ENCODE measurements around the gene SGMS1. TPM values are rescaled to one million over a fixed set of nuclear protein-coding genes. Genes with fewer than 3 reads are reported as not detected.
A peak's percentile ranks its signal among the peaks of the same experiment; 100 is the strongest.
"Not testable (repeated sequence)": the region's sequence is repeated elsewhere in the genome, so short reads cannot be mapped to it uniquely, and the experiment has no call there.

Gene SGMS1
- polyA plus RNA-seq, 10 donors = 20.0 to 29.5 (median 22.8) TPM

DNA sequence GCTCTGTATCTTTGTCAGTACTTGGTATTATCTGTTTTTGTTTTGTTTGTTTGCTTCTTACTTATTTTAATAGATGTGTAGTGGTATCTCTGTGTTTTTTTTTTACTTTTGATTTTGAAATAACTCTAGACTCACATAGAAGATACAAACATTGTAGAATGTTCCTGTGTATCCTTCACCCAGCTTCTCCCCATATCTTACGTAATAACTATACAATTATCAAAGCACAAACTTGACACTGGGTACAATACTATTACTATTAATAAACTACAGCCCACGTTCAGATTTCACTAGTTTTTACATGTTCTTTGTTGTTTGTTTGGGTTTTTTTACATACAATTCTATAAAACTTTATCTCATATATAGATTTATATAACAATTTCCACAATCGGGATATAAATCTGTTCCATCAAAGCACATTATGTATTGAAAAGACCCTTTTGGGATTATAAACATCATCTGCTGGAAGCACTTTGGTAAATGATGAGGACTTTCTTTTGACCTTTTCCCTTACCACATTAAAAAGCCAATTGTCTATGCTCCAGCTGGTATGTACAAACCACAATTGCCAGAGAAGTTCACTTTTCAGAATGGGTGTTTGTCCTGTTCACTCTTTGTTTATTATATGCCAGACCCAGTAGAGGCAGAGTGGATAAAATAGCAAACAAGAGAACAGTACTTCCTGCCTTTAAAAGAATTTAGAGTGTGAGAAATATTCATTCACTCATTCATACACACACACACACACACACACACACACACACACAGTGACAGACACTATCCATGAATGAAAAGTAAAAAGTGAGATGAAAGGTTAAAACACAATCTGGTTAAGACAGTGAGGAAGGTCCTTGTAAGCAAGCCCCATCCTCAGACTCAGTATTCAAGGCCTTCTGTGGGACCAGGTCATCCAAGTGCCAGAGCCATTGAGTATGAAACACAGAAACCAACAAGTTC lies 113.0 kb downstream of the SGMS1 start:
- no peak for DNase-seq

DNA sequence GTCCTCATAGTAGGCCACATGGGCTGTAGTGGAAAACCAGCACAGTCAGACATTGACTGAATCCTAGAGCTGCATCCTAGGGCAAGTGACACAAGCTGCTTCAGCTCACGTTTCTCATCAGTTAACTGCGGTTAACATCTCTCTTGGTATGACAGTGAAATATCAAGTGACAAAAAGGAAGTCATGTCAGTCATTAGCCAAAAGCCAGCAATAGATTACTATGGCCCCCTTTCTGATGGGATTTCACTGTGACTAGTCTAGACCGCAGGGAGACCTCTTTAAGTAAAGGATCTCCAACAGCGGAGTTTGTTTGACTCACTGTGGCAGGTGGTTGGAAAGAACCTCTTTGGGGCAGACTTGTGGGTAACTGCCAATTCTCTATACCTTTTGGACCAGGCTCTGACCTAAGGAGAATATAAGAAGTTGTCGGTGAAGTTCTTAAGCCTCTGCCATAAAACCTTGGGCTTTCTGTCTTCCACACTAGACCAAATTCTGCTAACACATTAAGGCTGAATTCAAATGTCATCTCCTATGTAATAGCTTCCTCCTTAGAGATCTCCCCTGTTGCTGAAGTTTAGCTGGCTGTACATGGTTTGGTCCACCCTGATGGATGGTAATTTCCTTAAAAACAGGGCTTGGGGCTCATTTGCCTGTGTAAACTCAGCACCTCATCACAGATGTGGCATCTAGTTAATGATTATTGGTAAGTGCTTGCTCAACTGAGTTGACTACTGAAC lies 115.3 kb downstream of the SGMS1 start:
- DNase-seq = no peak

DNA sequence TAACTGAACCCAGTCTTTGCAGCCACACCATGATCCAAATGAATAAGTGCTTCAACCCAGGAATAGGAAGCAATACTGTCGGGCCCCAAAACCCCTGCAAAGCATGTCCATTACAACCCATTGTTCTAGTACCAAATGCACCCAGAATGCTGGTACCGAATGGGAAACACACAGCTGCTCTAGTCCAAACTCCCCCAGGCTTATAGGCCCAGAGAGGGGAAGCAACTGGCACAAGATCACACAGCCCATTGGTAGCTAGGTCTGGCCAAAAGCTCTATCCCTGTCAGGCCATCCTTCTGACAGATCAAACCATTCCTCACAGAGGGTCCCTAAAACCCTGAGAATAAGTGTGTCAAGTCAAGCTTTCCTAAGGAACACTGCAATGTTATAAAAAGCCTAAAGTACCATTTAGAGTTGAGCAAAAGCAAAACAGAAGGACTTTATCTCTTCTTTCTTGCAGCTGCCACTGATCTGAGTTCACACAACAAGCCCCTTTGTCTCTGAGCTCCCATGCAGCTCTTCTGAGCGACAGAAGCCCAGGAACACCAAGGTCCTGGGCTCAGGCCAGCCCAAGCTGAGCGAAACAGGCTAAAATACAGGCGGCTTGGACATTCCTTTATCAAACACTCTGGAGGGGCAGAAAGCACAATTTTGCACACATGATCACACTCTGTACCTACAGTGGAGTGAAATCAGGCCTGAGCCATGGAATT lies 116.7 kb downstream of the SGMS1 start:
- peak in 1 of 3 donors; percentile 24 for DNase-seq

DNA sequence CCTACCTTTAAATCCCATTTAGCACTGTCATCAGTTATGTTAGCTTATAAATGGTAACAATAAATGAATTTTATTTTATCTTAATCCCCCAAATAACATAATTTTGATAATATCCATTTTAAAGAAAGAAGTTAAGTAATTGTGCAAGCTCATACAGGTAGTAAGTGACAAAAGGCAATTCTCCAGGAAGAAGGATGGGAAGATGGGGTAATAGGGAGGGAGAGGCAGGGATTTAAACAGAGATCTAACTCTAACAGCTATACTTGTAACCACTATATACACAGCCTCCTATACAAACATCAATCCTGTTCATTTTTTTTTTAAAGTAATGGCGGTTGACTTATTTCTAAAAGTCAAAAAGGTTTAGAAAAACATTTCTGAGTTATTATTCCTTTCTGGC lies 119.4 kb downstream of the SGMS1 start:
- no peak for DNase-seq

DNA sequence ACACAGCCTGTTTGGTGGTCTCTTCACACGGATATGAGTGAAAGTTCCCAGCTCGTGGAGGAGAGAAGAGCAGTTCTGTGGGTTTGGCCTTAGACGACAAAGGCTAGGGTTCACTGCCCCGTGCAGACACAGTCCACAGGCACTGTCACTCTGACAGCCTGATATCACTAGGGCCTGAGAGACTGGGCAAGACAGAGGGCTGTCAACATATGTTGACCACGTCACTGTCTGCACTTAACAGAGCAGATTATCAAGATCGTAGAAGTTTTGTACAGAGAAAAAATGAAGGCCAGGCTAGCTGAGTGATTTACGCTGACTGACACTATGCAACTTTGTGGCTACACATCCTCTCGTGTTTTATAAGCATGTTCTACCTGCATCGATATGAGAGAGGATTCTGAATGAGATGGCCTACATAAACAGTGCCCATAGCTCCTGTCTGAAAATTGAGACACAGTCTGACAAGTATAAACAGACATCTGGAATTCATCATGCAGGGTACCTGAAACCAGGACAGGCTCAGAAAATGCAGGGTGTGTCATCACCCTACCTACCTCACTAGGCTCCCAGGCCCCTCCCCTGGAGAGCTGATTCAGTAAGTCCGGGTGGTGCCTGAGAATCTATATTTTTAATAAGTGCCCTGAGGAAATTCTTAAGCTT lies 120.0 kb downstream of the SGMS1 start:
- no peak for DNase-seq

DNA sequence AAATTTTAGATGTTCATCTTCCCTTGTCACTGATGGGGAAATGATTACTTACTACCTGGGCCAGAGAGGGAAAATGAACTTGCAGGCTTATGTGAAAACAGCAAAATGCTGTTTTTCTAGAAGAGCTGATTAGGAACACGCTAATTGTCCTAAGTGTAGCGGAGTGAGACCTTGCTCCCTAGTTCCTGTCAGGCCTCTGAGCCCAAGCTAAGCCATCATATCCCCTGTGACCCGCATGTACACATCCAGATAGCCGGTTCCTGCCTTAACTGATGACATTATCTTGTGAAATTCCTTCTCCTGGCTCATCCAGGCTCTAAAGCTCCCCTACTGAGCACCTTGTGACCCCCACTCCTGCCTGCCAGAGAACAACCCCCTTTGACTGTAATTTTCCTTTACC lies 120.6 kb downstream of the SGMS1 start:
- DNase-seq = not testable (repeated sequence)

DNA sequence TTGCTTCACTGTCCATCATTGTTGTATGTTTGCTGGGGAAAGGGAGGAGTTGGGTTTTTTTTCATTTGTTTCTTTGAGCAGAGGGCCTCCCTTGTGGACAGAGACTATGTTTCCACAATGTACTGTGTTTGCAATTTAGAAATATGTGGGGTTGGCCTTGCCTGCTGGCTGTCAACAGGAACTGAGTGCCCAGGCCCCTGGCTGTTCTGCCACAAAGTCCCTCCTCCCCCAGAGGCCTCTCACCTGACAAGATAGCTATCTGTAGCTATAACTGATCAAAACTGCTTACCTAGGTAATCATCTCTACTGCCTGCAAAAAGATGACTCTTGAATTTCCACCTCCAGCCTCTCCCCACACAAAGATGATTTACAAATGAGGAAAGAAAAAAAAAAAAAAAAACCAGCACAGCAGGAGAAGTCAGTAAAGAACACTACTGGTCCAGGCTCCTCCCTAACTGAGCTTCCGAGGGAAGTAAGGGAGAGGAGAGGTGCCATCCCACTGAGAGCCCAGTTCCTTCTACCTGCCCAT lies 121.8 kb downstream of the SGMS1 start:
- no peak for DNase-seq

DNA sequence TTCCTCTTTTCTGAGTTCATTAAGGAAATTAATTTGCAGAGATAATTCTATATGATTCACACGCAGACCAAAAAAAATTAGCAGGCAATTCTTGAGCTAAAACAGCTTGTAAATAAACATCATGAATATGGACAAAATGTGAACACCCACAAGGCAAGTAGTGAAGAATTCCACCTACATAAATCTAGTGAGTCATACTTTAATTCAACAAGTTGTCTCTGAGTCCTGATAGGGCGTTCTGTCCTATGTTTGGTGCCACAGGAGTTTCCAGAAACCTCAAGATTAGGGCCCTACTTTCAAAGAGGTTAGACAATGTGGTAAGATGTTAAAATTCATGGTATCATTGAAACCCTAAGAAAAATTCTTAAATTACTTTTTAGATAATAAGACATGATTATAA lies 122.3 kb downstream of the SGMS1 start:
- no peak for DNase-seq

DNA sequence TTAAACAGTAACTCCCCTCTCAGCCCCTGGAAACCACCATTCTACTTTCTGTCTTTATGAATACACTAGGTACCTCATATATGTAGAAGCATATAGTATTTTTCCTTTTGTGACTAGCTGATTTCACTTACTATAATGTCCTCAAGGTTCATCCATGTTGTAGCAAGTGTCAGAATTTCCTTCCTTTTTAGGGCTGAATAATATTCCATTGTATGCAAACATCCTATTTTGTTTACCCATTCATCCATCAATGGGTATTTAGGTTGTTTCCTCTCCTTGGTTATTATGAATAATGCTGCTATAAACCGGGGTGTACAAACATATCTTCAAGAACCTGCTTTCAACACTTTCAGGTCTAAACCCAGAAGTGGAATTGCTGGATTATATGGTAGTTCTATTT lies 125.3 kb downstream of the SGMS1 start:
- no peak for DNase-seq

DNA sequence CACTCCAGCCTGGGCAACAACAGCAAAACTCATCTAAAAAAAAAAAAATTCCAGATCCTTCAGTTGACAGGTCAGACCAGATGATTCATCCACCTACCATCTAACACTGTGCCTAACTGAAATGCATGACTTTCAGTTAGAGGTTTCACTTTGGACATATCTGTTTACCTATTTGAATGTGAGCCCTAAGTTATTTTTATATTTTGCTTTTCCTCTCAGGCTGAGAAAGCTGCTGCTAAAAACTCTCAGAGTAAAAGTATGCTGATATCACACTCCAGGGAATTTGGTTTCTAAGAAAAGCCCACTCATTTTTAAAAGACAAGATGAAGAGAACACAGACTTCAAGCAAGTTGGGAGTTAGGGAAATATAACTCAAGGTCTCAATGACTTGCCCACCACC lies 126.0 kb downstream of the SGMS1 start:
- peak; percentile 34 to 67 (median 47) for DNase-seq

DNA sequence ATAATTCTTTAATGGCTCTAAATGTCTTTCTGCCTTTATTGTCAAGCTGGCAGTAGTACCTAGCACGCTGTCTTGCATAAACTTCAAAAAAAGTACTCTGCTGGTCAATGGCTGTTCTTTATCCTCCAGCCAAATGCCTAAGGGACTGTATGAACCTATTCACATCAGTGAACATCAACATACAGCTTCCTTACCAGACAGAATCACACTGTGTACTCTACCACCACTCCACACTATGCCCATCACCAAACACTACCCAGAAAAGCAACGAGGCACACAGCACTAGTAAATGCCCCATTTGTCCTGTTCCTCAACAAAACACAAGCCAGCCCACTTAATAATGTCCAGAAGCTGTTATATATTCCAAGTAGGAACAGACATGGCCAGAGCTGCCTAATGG lies 127.5 kb downstream of the SGMS1 start:
- DNase-seq = no peak

DNA sequence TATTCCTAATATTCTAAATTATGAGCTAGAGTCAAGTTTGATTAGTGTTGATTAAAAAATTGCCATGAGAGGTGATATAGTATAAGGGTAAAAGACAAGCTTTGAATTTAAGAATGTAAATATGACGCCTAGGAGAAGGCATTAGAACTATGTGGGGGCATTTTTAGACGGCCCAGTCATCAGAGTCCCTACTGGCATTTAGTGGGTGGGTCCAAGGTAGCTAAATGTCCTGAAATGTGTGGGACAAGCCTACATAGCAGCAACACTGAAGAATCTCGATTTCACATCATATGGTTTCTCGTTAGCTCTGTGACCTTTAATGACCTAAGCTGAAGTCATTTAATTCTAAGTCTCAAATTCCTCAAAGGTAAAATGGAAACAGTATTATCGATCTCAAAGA lies 133.5 kb downstream of the SGMS1 start:
- no peak for DNase-seq

DNA sequence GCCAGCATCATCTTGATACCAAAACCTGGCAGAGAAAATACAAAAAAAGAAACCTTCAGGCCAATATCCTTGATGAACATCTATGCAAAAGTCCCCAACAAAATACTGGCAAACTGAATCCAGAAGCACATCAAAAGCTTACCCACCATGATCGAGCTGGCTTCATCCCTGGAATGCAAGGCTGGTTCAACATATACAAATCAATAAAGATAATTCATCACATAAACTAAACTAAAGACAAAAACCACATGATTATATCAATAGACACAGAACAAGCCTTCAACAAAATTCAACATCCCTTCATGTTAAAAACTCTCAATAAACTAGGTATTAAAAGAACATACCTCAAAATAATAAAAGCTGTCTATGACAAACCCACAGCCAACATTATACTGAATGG lies 139.2 kb downstream of the SGMS1 start:
- not testable (repeated sequence) for DNase-seq

DNA sequence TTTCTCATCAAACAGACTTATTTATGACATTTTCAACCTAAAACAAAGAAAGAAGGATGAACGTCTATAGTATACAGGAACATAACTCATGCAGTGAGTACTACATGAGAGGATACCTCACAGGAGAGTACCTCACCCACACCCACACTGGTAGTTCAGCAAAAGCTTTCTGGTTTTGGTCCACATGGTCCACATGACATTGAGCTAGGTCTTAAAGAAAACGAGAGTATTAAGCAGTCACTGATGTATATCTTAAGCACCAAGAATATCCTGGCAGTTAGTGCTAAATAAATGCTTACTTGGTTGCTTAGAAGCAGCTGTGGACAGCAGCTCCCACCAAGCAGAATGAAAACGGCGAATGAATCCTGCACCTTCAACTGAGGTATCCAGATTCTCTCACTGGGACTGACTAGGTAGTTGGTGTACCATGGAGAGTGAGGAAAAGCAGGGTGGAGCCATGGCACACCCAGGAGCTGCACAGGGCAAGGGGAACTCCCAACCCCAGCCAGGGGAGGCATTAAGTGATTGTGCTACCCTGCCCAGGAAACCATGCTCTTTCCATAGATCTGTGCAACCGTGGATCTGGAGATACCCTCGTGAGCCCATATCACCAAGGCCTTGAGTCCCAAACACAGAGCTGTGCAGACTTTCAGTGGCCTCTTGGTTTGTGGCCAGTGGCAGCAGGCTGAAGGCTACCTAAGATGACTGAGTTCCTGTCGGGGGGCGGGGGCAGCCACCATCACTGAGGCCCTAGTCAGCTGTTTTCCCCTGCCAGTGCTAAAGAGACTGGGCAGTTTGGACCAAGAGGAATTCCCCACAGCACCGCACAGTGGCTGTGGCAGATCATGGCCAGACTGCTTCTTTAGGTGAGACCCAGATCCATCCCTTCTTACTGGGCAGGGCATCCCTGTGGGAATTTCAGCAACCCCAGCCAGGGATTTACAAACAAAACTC lies 143.4 kb downstream of the SGMS1 start:
- DNase-seq = no peak

DNA sequence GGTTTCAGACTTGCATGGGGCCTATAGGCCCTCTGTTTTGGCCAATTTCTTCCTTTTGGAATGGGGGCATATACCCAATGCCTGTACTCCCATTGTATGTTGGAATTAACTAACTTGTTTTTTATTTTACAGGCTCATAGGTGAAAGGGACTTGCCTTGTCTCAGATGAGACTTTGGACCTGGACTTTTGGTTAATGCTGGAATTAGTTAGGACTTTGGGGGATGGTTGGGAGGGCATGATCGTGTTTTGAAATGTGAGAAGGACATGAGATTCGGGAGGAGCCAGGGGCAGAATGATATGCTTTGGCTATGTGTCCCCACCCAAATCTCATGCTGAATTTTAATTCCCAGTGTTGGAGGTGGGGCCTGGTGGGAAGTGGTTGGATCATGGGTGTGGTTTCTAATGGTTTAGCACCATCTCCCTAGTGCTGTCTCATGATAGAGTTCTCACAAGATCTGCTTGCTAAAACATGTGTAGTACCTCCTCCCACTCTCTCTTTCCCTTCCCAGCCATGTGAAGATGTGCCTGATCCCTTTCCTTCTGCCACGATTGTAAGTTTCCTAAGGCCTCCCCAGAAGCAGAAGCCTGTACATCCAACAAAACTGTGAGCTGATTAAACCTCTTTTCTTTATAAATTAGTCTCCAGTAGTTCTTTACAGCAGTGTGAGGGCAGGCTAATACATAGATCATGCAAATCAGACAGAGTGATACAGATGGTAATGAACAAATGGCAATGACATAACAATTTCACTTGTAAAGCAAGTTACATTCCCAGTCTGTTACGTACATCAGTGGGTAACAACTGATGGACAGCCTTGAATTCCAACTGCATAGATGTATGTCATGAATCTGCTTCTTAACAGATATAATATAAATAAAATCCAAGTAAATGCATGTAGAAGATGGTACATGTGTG lies 146.2 kb downstream of the SGMS1 start:
- no peak for DNase-seq

DNA sequence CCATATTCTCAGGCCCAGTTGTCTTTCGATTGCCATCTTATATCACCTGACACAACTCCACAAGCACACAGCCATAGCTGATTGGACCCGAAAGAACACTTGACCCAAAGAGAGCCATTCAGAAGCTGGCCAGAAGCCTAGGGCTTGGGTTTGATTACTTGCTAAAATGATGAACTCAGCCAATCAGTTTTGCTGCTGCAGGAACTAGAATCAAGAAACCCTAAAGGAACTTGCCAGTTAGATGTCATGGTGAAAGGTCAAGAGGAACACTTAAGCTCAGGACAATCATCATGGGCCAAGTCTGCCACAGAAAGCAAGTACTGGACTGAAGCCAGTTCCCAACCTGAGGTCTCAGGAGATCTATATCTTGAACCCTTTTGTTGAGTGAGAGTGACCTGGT lies 150.0 kb downstream of the SGMS1 start:
- no peak for DNase-seq

DNA sequence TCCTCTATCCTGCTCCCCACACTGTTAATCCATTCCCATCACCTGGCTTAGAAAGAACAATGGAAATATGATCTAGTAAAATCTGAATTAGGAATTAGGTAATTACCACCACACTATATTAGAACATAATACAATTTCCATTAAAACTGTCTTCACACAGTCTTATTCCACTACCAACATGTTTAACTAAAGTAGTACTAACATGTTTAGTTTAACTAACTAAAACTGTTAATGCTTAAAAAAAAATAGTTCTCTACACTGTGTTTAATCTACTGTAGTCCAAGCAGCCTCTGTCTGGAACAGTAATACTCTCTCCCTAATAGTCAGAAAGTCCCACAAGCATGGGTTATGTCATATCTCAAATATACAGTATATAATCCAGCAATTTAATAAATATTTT lies 150.8 kb downstream of the SGMS1 start:
- no peak for DNase-seq

DNA sequence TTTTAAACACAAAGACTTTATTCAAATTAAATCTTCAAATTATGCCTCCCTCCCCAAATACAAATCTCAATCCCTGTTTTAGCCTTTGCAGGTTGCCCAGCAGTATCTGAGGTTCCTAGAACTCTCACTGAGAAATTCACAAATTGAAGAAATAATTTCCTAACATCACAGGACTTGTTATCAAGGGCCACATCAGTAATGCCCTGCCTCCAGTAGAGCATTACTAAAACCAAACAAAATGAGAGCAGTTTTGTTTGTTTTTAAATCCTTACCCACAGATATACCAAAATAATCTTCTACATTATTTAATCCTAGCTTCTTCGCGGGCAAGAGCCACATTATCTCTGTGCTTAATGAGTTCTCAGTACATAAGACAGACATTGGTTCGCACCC lies 152.2 kb downstream of the SGMS1 start:
- no peak for DNase-seq

Measured in muscle of back (tissue), 11 donors.